ENCODE measurements around the gene ZNF385B.

The ZNF385B gene

DNA sequence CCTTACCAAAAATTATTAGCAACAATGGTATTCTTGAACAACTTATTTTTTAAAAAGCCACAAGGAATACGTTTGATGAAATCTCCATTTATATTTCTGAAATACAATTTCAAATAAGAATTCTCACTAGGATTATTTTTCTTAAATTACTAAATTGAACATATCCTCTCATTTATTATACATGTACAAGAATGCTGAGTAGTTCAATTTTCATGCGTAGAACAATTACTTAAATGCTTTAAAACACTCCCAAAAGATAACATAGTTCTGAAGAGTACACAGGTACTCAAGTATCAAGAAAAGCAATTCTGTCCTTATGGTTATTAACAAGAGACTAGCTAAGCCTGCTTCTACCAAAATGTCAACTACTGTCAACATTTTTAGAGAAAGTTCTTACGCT is 268.1 kb downstream of the ZNF385B start:
- TF ChIP-seq, protein P1, sequence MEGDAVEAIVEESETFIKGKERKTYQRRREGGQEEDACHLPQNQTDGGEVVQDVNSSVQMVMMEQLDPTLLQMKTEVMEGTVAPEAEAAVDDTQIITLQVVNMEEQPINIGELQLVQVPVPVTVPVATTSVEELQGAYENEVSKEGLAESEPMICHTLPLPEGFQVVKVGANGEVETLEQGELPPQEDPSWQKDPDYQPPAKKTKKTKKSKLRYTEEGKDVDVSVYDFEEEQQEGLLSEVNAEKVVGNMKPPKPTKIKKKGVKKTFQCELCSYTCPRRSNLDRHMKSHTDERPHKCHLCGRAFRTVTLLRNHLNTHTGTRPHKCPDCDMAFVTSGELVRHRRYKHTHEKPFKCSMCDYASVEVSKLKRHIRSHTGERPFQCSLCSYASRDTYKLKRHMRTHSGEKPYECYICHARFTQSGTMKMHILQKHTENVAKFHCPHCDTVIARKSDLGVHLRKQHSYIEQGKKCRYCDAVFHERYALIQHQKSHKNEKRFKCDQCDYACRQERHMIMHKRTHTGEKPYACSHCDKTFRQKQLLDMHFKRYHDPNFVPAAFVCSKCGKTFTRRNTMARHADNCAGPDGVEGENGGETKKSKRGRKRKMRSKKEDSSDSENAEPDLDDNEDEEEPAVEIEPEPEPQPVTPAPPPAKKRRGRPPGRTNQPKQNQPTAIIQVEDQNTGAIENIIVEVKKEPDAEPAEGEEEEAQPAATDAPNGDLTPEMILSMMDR (IDR thresholded peaks at IDR 0.05; ENCODE audit: low read depth, low read length): no peak
- no peak for DNase-seq (ENCODE audit: extremely low read depth, low read depth)

DNA sequence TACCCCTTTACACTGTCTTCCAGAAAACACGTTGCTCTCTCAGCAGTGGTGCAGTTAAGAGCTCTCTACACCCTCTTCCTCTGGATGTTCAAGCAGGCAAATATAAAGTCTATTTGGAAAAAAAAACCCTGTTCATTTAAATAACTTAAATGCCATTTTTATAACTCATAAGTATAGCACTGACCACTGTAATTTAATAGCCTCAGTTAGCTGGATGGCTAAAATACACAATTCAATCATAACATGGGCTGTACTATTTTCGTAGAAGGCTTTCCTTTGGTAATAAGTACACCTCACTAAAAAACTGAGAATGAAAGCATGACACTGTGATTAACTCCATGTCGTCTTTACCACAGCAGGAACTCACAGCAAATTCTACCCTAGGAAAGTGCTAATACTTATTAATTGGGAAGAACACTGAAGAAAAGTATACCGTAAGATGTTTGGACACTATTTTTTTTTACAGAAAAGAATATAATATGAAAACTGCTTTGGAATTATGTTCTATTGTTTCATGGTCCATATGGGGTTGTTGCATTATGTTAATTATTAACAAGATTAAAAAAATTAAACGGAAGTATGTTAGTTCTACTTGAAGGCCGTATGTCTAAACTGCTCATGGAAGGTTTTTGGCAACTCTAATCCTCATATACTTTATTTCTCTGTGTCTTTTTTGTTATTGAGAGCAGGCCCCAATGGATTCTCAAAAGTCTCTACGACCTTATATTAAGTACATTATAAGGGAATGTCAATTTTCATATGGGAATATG is 269.1 kb downstream of the ZNF385B start:
- DNase-seq (ENCODE audit: extremely low read depth, low read depth): peak; percentile 16
- TF ChIP-seq, protein P1 (IDR thresholded peaks at IDR 0.05; ENCODE audit: low read depth, low read length): no peak

DNA sequence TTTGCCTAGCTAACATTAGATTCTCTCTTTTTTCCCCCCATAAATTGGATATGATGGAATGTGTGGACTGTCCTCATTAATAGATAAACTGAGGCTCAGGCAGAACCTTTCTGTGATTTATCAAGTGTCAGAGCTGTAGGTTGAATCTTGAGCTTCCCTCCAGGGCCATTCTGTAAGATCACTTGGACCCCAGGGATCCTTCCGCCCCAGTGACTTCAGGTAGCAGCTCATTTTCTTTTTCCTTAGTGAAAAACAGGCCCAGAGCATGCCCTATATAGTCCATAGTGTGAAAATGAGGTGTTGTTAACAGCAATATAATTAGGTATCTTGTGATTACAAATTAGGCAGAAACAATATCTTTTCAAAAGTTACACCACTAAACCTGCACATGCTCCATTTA is 269.7 kb downstream of the ZNF385B start:
- TF ChIP-seq, protein P1 (IDR thresholded peaks at IDR 0.05; ENCODE audit: low read depth, low read length): no peak
- no peak for DNase-seq (ENCODE audit: extremely low read depth, low read depth)

DNA sequence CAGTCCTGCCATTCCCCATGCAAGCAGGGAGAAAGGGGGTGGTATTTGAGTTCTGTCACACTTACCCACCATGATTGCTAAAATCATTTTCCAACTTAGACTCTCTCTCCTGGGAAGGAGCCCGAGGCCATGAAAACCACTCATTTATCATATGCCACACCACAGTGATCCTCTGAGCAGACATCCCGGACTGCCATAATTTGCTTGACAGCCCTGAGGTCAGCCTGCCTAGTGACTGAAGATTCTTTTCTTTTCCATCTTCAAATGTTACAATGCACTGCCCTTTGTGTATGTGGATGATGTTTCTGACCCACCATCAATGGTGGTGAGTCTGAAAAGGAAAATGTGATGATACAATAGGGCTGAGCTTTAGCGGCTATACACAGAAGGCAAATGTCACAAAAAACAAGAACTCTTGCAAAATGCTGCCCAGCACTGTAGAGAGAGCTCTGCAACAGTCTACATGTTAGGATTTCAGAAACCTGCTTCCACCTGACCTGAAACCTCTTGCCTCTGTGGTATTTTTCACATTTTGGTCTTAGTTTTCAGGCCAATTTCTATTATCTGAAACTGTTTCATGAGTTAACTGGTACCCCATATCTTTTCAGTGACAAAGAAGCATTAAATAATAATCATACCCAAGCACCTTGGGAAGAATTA is 272.8 kb downstream of the ZNF385B start:
- DNase-seq (ENCODE audit: extremely low read depth, low read depth): no peak
- TF ChIP-seq, protein P1 (IDR thresholded peaks at IDR 0.05; ENCODE audit: low read depth, low read length): no peak

DNA sequence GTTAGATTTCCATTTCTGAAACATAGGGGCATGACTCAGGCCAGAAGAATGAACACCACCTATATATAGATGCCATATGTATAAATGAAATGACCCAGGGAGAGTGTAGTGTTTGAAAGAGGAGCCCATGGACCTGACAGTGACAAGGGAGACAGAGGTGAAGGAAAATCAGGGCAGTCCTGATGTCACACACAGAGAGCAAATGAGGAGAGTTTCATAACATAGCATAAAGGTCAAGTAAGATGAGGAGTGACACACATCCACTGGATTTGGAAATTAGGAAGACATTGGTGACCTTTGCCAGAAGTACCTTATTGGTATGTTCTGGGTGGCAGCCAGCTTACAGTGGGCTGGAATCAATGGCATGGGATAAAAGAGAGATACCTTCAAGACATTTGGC is 276.7 kb downstream of the ZNF385B start:
- DNase-seq (ENCODE audit: extremely low read depth, low read depth): no peak
- TF ChIP-seq, protein P1 (IDR thresholded peaks at IDR 0.05; ENCODE audit: low read depth, low read length): no peak

DNA sequence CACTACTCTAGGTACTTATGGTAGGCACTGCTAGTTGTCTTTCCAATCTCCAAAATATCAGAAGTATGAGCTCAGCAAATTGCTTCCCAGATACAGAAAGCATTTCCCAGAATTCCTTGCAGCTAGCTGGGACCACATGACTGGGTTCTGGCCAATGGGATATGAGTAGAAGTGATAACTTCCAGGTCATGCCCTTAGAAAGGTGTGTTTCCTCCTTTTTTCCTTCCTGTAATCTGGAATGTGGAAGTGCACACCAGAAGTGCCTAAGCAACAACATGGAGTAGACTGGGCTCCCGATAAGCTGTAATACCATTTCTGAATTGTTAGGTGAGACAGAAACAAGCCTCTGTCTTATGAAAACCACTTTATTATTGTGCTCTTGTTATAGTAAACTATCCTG is 279.8 kb downstream of the ZNF385B start:
- TF ChIP-seq, protein P1 (IDR thresholded peaks at IDR 0.05; ENCODE audit: low read depth, low read length): no peak
- DNase-seq (ENCODE audit: extremely low read depth, low read depth): no peak

DNA sequence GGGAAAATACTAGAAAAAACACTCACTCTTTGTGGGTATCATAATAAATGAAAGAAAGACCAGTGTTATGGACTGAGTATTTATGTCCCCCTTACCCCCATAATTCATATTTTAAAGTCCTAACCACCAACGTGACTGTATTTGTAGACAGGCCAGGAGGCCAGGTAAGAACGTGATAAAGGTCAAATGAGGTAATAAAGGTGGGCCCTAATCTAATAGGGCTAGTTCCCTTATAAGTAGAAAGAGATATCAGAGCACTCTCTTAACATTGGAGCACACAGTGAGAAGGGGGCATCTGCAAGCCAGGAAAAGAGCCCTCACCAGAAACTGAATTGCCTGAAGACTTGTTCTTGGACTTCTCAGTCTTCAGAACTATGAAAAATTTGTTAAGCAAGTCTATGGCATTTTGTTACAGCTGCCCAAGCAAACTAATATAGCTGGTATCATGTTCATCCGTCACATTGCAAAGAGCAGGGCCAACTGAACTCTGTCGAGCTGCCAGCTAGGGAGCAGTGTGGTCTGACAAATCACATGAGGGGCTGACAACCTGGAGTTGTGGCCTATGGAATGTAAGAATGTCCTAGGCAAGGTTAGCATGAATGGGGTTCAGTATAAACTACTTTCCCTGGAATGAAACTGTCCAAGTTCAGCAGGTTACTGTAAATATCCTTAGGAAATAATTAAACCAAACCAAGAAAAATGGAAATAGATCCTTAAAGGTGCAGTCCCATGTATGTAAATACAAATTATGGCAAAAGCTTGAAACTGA is 280.9 kb downstream of the ZNF385B start:
- no peak for DNase-seq (ENCODE audit: extremely low read depth, low read depth)
- TF ChIP-seq, protein P1 (IDR thresholded peaks at IDR 0.05; ENCODE audit: low read depth, low read length): no peak
